Neuronal stem cell (in vitro differentiated cells): ENCODE results near the gene ARHGAP25.

Experiments used
- DNase-seq: peaks from one replicate; pipeline ENCODE4 v3.0.0-alpha.2; 2013; ENCODE audit warnings: low spot score
- H2AFZ ChIP-seq: one replicate; pipeline ENCODE4 v1.6.1; 2013; ENCODE audit warnings: mild to moderate bottlenecking, low read length, inconsistent platforms
- H2AK5ac ChIP-seq: 2 replicates; pipeline ENCODE4 v1.6.1; 2013; ENCODE audit warnings: low read depth, mild to moderate bottlenecking, inconsistent platforms, low read length, moderate library complexity, mixed read lengths
- H2BK120ac ChIP-seq: 2 replicates; pipeline ENCODE4 v1.6.1; 2013; ENCODE audit warnings: low read depth, mild to moderate bottlenecking, inconsistent platforms, low read length, moderate library complexity, mixed read lengths
- H2BK12ac ChIP-seq: one replicate; pipeline ENCODE4 v1.6.1; 2013; ENCODE audit warnings: low read length, inconsistent platforms
- H2BK15ac ChIP-seq: 2 replicates; pipeline ENCODE4 v1.6.1; 2013; ENCODE audit warnings: mild to moderate bottlenecking, low read length, inconsistent platforms, mixed read lengths
- H2BK5ac ChIP-seq: one replicate; pipeline ENCODE4 v1.6.1; 2013; ENCODE audit warnings: inconsistent platforms, mild to moderate bottlenecking, low read length, moderate library complexity
- H3K14ac ChIP-seq: one replicate; pipeline ENCODE4 v1.6.1; 2013; ENCODE audit warnings: low read length, inconsistent platforms
- H3K18ac ChIP-seq: 2 replicates; pipeline ENCODE4 v1.6.1; 2013; ENCODE audit warnings: low read length, inconsistent platforms
- H3K23ac ChIP-seq: 2 replicates; pipeline ENCODE4 v1.6.1; 2013; ENCODE audit warnings: low read depth, mild to moderate bottlenecking, mixed read lengths, low read length, inconsistent platforms; ENCODE audit not compliant: poor library complexity
- H3K27ac ChIP-seq: replicated peaks from 3 replicates; pipeline ENCODE4 v1.5.1; 2013; ENCODE audit warnings: low read length, inconsistent platforms
- H3K27me3 ChIP-seq, 3 experiments: 2 replicates each; pipeline ENCODE4 v1.6.1; 2013; ENCODE audit warnings: low read length in 3 of 3, mild to moderate bottlenecking in 2 of 3, inconsistent platforms in 1 of 3, low read depth in 1 of 3, mixed read lengths in 1 of 3, moderate library complexity in 1 of 3; ENCODE audit not compliant: control insufficient read depth in 3 of 3, insufficient read depth in 3 of 3
- H3K36me3 ChIP-seq, 2 donors: replicated peaks in 1 of 2; 2 replicates each; pipeline ENCODE4 v1.6.1; 2013; ENCODE audit warnings: low read length in 2 of 2; ENCODE audit not compliant: control insufficient read depth in 2 of 2, insufficient read depth in 2 of 2
- H3K4ac ChIP-seq: 2 replicates; pipeline ENCODE4 v1.6.1; 2013; ENCODE audit warnings: inconsistent platforms, mild to moderate bottlenecking, low read length, moderate library complexity
- H3K4me1 ChIP-seq, 2 donors: 1 replicate in 1 of 2; 2 replicates in 1 of 2; pipeline ENCODE4 v1.6.1; 2013; ENCODE audit warnings: low read length in 2 of 2, low read depth in 1 of 2; ENCODE audit not compliant: control insufficient read depth in 2 of 2, insufficient read depth in 1 of 2
- H3K4me2 ChIP-seq: one replicate; pipeline ENCODE4 v1.6.1; 2013; ENCODE audit warnings: mild to moderate bottlenecking, low read length, inconsistent platforms; ENCODE audit not compliant: insufficient read depth, poor library complexity, severe bottlenecking
- H3K4me3 ChIP-seq, 2 donors: 2 replicates each; pipeline ENCODE4 v1.5.1; 2013; ENCODE audit warnings: low read length in 2 of 2, mild to moderate bottlenecking in 2 of 2, inconsistent platforms in 1 of 2, moderate library complexity in 1 of 2
- H3K79me1 ChIP-seq: one replicate; pipeline ENCODE4 v1.6.1; 2013; ENCODE audit warnings: low read depth, mild to moderate bottlenecking, inconsistent platforms, low read length, moderate library complexity
- H3K9ac ChIP-seq: one replicate; pipeline ENCODE4 v1.6.1; 2013; ENCODE audit warnings: mild to moderate bottlenecking, low read depth, low read length, inconsistent platforms; ENCODE audit not compliant: poor library complexity
- H3K9me3 ChIP-seq, 2 donors: replicated peaks in 1 of 2; 2 replicates each; pipeline versions ENCODE3 to v1.6.1; 2013; ENCODE audit warnings: low read length in 2 of 2, mild to moderate bottlenecking in 2 of 2, inconsistent platforms in 1 of 2, low read depth in 1 of 2, mixed read lengths in 1 of 2, moderate library complexity in 1 of 2; ENCODE audit not compliant: control insufficient read depth in 2 of 2, insufficient read depth in 1 of 2
- H4K8ac ChIP-seq: one replicate; pipeline ENCODE4 v1.6.1; 2013; ENCODE audit warnings: low read depth, mild to moderate bottlenecking, inconsistent platforms, low read length, moderate library complexity
- H4K91ac ChIP-seq: one replicate; pipeline ENCODE4 v1.6.1; 2013; ENCODE audit warnings: low read length, low read depth, mild to moderate bottlenecking, inconsistent platforms; ENCODE audit not compliant: poor library complexity
- WGBS, 2 donors: extraction: QIAGEN DNeasy Blood & Tissue Kit; methylation state at CpG; one replicate each; pipeline ENCODE4 v1.1.7; 2013; ENCODE audit warnings: missing lambda C conversion rate in 2 of 2, mixed read lengths in 1 of 2; ENCODE audit not compliant: insufficient read length in 2 of 2, insufficient replicate concordance in 1 of 2; ENCODE audit errors: extremely low coverage in 2 of 2; 5-methylcytosine and 5-hydroxymethylcytosine counted together

ARHGAP25 gene

DNA sequence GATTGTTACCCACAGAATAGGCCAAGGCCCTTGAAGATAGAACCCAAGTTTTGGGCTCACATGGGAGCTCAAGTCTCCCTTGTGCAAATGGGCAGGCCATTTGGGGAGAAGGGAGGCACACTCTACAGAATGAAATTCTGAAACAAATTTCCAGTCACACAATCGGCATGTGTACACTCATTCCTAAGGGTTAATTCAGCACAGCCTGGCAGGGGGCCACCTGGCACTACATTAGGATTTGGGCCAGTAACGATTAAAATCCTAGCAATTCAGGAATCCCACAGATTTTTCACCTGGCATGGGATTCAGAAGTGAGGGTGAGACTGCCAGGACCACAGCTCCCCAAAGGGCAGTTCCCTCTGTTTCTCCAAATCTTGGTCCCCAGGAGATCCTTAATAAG is 90.2 kb downstream of the ARHGAP25 start:
- DNase-seq = no peak
- Histone ChIP-seq H2AK5ac (no peak overlapping the region), H4K8ac (no peak overlapping the region), H2BK5ac (no peak overlapping the region), H4K91ac (no peak overlapping the region), H3K4me2 (no peak overlapping the region), H3K27me3 (no peaks in the 10 kb centered on the region), H2BK12ac (no peak overlapping the region), H2BK15ac (no peak overlapping the region), H3K36me3 (no peaks in the 10 kb centered on the region), H3K9me3 (no peaks in the 10 kb centered on the region), H2BK120ac (no peak overlapping the region), H3K27ac (no peak overlapping the region), H3K18ac (no peak overlapping the region), H3K4me1 (no peaks in the 10 kb centered on the region), H3K4ac (no peak overlapping the region), H3K9ac (no peak overlapping the region), H3K23ac (no peak overlapping the region), H3K79me1 (no peaks in the 10 kb centered on the region), H3K4me3 (no peak overlapping the region), H3K14ac (no peak overlapping the region), H2AFZ (no peak overlapping the region)
- WGBS, 2 donors = no CpG with 5 or more reads among the region's 2 CpGs

DNA sequence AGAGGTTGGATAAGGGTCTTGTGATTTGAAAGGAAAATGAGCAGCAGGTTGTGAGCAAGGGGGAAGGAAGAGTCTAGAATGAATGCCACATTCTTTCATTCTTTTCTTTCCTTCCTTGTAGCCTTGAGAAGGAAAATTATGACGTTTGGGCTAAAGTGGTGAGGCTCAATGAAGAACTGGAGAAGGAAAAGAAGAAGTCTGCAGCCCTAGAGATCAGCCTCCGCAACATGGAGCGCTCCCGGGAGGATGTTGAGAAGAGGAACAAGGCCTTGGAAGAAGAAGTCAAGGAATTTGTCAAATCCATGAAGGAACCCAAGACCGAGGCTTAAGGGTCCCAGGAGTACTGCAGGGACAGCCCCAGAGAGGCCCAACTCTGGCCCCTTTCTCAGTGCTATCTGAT is 91.3 kb downstream of the ARHGAP25 start:
- H3K4me3 ChIP-seq = no peak overlapping the region
- H3K14ac ChIP-seq = no peak overlapping the region
- H3K23ac ChIP-seq = no peak overlapping the region
- WGBS, 2 donors = no CpG with 5 or more reads among the region's 5 CpGs
- H3K9ac ChIP-seq = no peak overlapping the region
- no peak for DNase-seq
- no peak overlapping the region for H4K8ac ChIP-seq
- H2BK5ac ChIP-seq = no peak overlapping the region
- no peak overlapping the region for H2BK15ac ChIP-seq
- no peaks in the 10 kb centered on the region for H3K4me1 ChIP-seq
- H3K4ac ChIP-seq = no peak overlapping the region
- H4K91ac ChIP-seq = no peak overlapping the region
- no peak overlapping the region for H3K18ac ChIP-seq
- no peaks in the 10 kb centered on the region for H3K79me1 ChIP-seq
- H3K27me3 ChIP-seq = no peaks in the 10 kb centered on the region
- H2AFZ ChIP-seq = no peak overlapping the region
- H3K36me3 ChIP-seq = no peaks in the 10 kb centered on the region
- no peak overlapping the region for H3K27ac ChIP-seq
- H3K9me3 ChIP-seq = no peaks in the 10 kb centered on the region
- no peak overlapping the region for H2BK12ac ChIP-seq
- no peak overlapping the region for H2AK5ac ChIP-seq
- H2BK120ac ChIP-seq = no peak overlapping the region
- no peak overlapping the region for H3K4me2 ChIP-seq

DNA sequence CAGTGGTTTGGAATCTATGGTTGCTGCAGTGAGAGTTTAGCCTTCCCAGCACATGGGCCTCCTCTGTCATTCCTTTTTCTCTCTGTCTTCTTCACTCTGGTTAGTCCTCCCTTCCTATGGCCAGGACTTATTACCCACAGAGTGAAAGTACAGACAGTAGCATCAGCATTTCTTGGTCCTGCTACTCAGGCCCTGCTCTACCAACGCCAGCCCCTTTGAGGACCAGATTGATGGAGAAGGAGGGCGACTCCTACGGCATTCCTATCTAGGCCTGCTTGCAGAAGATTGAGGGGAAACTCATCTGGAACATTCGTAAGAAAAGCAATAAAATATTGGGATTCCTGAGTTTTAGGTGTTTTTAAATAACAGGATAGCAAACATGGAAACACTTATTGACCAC is 93.1 kb downstream of the ARHGAP25 start:
- no peak for DNase-seq
- Histone ChIP-seq H3K9ac (no peak overlapping the region), H2BK5ac (no peak overlapping the region), H2AK5ac (no peak overlapping the region), H3K14ac (no peak overlapping the region), H3K4me2 (no peak overlapping the region), H2BK120ac (no peak overlapping the region), H3K9me3 (no peaks in the 10 kb centered on the region), H4K8ac (no peak overlapping the region), H3K27me3 (no peaks in the 10 kb centered on the region), H3K27ac (no peak overlapping the region), H2BK12ac (no peak overlapping the region), H3K4me1 (no peaks in the 10 kb centered on the region), H3K79me1 (no peaks in the 10 kb centered on the region), H2AFZ (no peak overlapping the region), H3K36me3 (no peaks in the 10 kb centered on the region), H3K4me3 (no peak overlapping the region), H2BK15ac (no peak overlapping the region), H3K4ac (no peak overlapping the region), H3K23ac (no peak overlapping the region), H3K18ac (no peak overlapping the region), H4K91ac (no peak overlapping the region)
- no CpG with 5 or more reads among the region's 4 CpGs for WGBS, 2 donors

DNA sequence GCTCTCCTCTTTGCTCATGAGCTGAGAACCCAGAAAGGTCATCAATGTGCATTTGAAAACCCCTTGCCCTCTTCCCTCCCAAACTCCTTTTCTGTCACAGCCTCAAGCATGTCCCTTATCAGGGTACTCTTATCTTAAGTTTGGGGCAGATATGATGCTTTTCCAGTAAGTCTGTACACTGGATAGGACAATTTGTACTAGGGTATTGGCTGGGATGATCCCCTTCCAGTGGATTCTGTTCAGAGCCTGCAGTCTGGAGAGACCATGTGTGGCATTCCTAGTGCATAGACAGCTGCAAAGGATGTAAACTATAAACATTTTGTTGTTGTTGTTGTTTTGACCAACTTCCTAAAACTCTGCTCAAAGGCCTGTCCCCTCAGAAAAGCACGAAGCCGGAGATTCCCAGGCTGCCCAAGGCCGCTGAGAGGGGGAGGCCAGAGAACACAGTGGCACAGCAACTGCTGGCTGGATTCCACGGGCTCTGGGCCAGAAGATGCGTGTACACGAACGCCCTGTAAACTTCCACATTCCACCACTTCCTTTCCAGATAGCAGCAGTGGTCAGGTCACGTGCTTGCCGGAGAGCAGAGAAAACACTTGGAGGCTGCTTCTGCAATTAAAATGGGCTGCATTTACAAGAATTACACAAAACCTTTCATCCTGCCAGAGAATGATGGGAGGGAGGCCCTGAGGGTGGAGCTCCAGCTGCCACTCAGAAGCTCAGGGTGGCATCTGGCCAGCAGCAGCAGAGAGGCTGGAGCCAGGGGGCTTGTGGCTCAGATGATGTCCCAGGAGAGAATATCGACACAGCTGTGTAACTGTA is 94.5 kb downstream of the ARHGAP25 start:
- Histone ChIP-seq H2AK5ac (no peak overlapping the region), H2BK5ac (no peak overlapping the region), H3K9ac (no peak overlapping the region), H3K4me3 (no peak overlapping the region), H3K9me3 (no peaks in the 10 kb centered on the region), H4K91ac (no peak overlapping the region), H3K18ac (peak overlapping the region; percentile 51), H3K27ac (no peak overlapping the region), H3K4me2 (no peak overlapping the region), H3K4me1 (no peaks in the 10 kb centered on the region), H2BK120ac (no peak overlapping the region), H3K4ac (no peak overlapping the region), H2BK12ac (no peak overlapping the region), H3K23ac (no peak overlapping the region), H2AFZ (peak overlapping the region; percentile 31), H2BK15ac (no peak overlapping the region), H3K79me1 (no peaks in the 10 kb centered on the region), H3K36me3 (no peaks in the 10 kb centered on the region), H3K27me3 (no peaks in the 10 kb centered on the region), H3K14ac (no peak overlapping the region), H4K8ac (no peak overlapping the region)
- no peak for DNase-seq
- WGBS, 2 donors = no CpG with 5 or more reads among the region's 10 CpGs
